Upper lobe of left lung (tissue), 6 donors: ENCODE measurements around the gene TMEM40. TPM values are rescaled to one million over a fixed set of nuclear protein-coding genes. Genes with fewer than 3 reads are reported as not detected.

Experiments used
- ATAC-seq, 2 donors: fragments of 200-7000 bp; cut with Tn5 transposase; one replicate each; pipeline ENCODE4 v1.9.1; 2022; ENCODE audit warnings: mild to moderate bottlenecking in 2 of 2, moderate library complexity in 2 of 2; ENCODE audit not compliant: low FRiP score in 2 of 2
- DNase-seq, 2 donors: peaks; one replicate each; pipeline ENCODE4 v3.0.0-alpha.2; 2019 to 2020
- H3K27ac ChIP-seq, 4 donors: fragments of 200-600 bp; sonication (generic); one replicate each; pipeline ENCODE4 v1.5.1; 2016 to 2019
- H3K27me3 ChIP-seq, 4 donors: fragments of 200-600 bp; sonication (generic); one replicate each; pipeline ENCODE4 v1.5.1; 2017 to 2019
- H3K36me3 ChIP-seq, 4 donors: fragments of 200-600 bp; sonication (generic); one replicate each; pipeline ENCODE4 v1.5.1; 2016 to 2019
- H3K4me1 ChIP-seq, 4 donors: fragments of 200-600 bp; sonication (generic); one replicate each; pipeline ENCODE4 v1.5.1; 2018 to 2019
- H3K4me3 ChIP-seq, 4 donors: fragments of 200-600 bp; sonication (generic); one replicate each; pipeline ENCODE4 v1.5.1; 2017 to 2019; ENCODE audit warnings: mild to moderate bottlenecking in 2 of 4, moderate library complexity in 1 of 4
- H3K9me3 ChIP-seq, 4 donors: fragments of 200-600 bp; sonication (generic); one replicate each; pipeline ENCODE4 v1.5.1; 2018 to 2019
- EP300 ChIP-seq, 4 donors: sonication (generic); formaldehyde crosslinking; IDR thresholded peaks; one replicate each; pipeline ENCODE4 v1.5.1; 2017; ENCODE audit warnings: antibody characterized with exemption in 4 of 4, control low read depth in 2 of 4
- POLR2A ChIP-seq, 4 donors: fragments of 450-650 bp; IDR thresholded peaks; one replicate each; pipeline ENCODE4 v1.5.1; 2016 to 2017; ENCODE audit warnings: antibody characterized with exemption in 4 of 4, mild to moderate bottlenecking in 2 of 4
- POLR2AphosphoS5 ChIP-seq, 2 donors: sonication (generic); formaldehyde crosslinking; IDR thresholded peaks; one replicate each; pipeline ENCODE4 v1.5.1; 2017; ENCODE audit warnings: antibody characterized with exemption in 2 of 2
- WGBS, 2 donors: methylation state at CpG; one replicate each; pipeline ENCODE4 v1.1.5; 2017 to 2018; 5-methylcytosine and 5-hydroxymethylcytosine counted together
- total RNA-seq, 6 donors: library from RNA; depleted of rRNA in 4 of 6; stranded (reverse); fragments of >200 nt in 4 of 6; gene quantifications; one replicate each; pipeline versions ENCODE4 v1.1.0 to v1.2.1, GENCODE V29; 2016 to 2021
- TF ChIP-seq, protein P1 (sequence below), 6 experiments: fragments of 450-650 bp in 4 of 6; fragments of 200-600 bp in 2 of 6; sonication (generic) in 2 of 6; IDR thresholded peaks; one replicate each; pipeline ENCODE4 v1.5.1; 2016 to 2019; ENCODE audit warnings: antibody characterized with exemption in 6 of 6
- donor health status: DM: no; HTN: no; CAD: no; lungs with moderate emphysema.
- donor health status: DM: no; HTN: yes; CAD: no; lungs with severe emphysema.

TMEM40 gene
- total RNA-seq, 6 donors from 2014 or later: 0.30 to 5.3 (median 1.1) TPM

DNA sequence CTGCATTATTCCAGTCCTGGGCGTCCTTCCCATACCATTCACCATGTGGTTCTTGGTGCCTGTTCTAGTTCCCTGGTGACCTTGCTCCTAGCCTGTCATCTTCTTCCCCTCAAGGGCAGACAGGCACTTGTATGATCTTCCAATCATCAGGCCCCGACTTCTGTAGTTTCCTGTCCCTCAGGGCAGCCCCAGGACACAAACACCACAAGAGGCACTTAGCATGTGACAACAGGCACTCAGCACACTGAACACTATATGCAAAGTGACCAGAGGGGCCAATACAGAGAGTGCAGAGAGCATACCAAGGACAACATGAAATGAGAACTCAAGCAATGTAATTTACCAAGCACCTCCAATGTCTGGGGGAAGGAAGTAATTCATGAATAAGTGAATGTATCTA is 17.9 kb downstream of the TMEM40 start:
- Histone ChIP-seq H3K4me3 (no peak overlapping the region), H3K36me3 (no peaks in the 10 kb centered on the region), H3K27ac (no peak overlapping the region), H3K27me3 (no peaks in the 10 kb centered on the region), H3K9me3 (no peaks in the 10 kb centered on the region), H3K4me1 (peaks cover 0 to 3% (median 0%) of the 10 kb centered on the region in 4 donors)
- TF ChIP-seq EP300 (IDR thresholded peaks at IDR 0.05) (no peak), POLR2AphosphoS5 (IDR thresholded peaks at IDR 0.05) (no peak), POLR2A (IDR thresholded peaks at IDR 0.05) (no peak)
- TF ChIP-seq, protein P1, sequence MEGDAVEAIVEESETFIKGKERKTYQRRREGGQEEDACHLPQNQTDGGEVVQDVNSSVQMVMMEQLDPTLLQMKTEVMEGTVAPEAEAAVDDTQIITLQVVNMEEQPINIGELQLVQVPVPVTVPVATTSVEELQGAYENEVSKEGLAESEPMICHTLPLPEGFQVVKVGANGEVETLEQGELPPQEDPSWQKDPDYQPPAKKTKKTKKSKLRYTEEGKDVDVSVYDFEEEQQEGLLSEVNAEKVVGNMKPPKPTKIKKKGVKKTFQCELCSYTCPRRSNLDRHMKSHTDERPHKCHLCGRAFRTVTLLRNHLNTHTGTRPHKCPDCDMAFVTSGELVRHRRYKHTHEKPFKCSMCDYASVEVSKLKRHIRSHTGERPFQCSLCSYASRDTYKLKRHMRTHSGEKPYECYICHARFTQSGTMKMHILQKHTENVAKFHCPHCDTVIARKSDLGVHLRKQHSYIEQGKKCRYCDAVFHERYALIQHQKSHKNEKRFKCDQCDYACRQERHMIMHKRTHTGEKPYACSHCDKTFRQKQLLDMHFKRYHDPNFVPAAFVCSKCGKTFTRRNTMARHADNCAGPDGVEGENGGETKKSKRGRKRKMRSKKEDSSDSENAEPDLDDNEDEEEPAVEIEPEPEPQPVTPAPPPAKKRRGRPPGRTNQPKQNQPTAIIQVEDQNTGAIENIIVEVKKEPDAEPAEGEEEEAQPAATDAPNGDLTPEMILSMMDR (IDR thresholded peaks at IDR 0.05): no peak
- ATAC-seq: peak in 1 of 2 donors; percentile 29
- peak in 1 of 2 donors; percentile 41 for DNase-seq
- 59 to 71% methylated on average over 2 of the region's 2 CpGs for WGBS, 2 donors

DNA sequence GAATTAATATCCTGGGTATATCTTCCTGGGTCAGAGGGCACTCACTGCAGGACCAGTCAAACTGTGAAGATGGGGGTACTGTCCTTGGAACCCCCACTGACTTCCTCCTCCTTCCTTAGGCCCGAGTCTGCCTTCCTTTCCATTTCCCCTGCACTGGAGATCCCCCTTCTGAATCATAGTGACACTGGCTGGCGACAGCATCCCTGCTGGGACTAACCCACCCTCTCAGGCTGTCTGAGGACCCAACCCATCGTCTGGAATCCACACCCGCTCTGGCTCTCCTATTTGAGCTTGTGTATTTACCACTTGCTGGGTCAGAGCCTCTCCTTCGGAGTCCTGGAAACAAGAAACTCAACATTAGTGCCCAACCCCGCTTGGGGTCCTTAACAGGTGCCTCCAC is 21.2 kb downstream of the TMEM40 start:
- no peak for DNase-seq

DNA sequence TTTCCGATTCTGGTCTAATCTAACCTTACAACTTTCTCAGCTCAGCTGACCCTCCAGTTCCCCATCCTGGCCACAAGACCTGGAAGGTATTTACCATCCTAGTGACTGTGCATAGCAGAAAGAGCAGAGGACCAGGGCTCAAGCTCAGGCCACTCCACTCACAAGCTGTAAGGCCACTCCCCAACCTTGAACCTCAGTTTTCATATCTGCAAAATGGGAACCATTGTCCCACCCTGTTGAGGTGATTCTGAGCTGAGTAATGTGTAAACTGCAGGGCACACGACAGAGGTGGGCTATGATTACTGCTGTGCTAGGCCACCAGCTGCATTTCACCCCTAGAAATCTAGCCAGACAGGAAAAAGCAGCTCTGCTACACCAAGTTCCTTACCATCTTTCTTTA is 21.7 kb downstream of the TMEM40 start:
- Histone ChIP-seq H3K27me3 (no peaks in the 10 kb centered on the region), H3K9me3 (no peaks in the 10 kb centered on the region), H3K36me3 (no peaks in the 10 kb centered on the region), H3K27ac (no peak overlapping the region), H3K4me1 (peaks cover 0 to 3% (median 0%) of the 10 kb centered on the region in 4 donors), H3K4me3 (no peak overlapping the region)
- WGBS, 2 donors: 51 to 85% methylated on average over 2 of the region's 2 CpGs
- DNase-seq: no peak
- TF ChIP-seq, protein P1 (IDR thresholded peaks at IDR 0.05): no peak
- no peak for TF ChIP-seq EP300 (IDR thresholded peaks at IDR 0.05)
- TF ChIP-seq POLR2AphosphoS5 (IDR thresholded peaks at IDR 0.05): no peak
- no peak for TF ChIP-seq POLR2A (IDR thresholded peaks at IDR 0.05)
- no peak for ATAC-seq

More for the DNA sequence above, 21.2 kb downstream of the TMEM40 start:
- ATAC-seq: no peak
- H3K36me3 ChIP-seq: no peaks in the 10 kb centered on the region
- H3K9me3 ChIP-seq: no peaks in the 10 kb centered on the region
- no peaks in the 10 kb centered on the region for H3K27me3 ChIP-seq
- no peak for TF ChIP-seq POLR2AphosphoS5 (IDR thresholded peaks at IDR 0.05)
- TF ChIP-seq, protein P1 (IDR thresholded peaks at IDR 0.05): no peak
- no peak for TF ChIP-seq EP300 (IDR thresholded peaks at IDR 0.05)
- no peak for TF ChIP-seq POLR2A (IDR thresholded peaks at IDR 0.05)
- H3K4me1 ChIP-seq: peaks cover 0 to 3% (median 0%) of the 10 kb centered on the region in 4 donors
- no peak overlapping the region for H3K4me3 ChIP-seq
- 51 to 67% methylated on average over 4 to 6 of the region's 6 CpGs for WGBS, 2 donors
- H3K27ac ChIP-seq: no peak overlapping the region

DNA sequence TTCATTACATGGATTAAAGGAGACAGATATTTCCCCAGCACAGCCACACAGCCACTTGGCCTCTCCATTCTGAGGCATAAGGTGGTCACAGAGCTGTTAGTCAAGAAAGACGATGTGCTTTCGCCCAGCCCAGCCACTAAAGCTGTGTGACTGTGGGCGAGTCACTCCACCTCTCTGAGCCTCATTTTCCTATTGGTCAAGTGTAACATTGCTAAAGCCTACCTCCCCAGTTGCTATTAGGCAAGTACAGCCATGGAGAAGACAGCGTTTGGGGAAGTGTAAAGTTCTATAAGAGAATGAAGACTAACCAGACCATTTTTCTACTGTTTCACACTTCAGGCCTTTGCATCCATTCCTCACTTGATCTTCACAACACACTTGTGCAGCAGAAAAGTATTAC is 24.1 kb downstream of the TMEM40 start:
- Histone ChIP-seq H3K27ac (no peak overlapping the region), H3K27me3 (no peaks in the 10 kb centered on the region), H3K9me3 (no peaks in the 10 kb centered on the region), H3K36me3 (no peaks in the 10 kb centered on the region), H3K4me1 (no peaks in the 10 kb centered on the region), H3K4me3 (no peak overlapping the region)
- WGBS, 2 donors: 88 to 89% methylated on average over 4 of the region's 4 CpGs
- DNase-seq: no peak
- peak in 1 of 2 donors; percentile 50 for ATAC-seq
- TF ChIP-seq POLR2AphosphoS5 (IDR thresholded peaks at IDR 0.05) (no peak), EP300 (IDR thresholded peaks at IDR 0.05) (no peak), POLR2A (IDR thresholded peaks at IDR 0.05) (no peak)
- TF ChIP-seq, protein P1 (IDR thresholded peaks at IDR 0.05): no peak

DNA sequence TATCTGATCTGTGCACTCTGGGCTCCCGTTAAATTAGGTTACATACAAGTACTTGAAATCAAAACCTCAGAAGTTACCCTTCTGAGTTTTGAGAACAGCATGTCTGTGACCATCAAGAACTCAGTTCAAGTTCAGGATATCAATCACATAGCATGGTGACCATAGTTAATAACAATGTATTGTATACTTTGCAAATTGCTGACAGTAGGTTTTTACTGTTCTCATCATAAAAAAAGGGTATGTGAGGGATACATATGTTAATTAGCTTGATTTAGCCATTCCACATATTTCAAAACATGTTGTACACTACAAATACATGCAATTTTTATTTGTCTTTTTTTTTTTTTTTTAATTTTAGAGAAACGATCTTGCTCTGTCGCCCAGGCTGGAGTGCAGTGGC is 25.5 kb downstream of the TMEM40 start:
- 56 to 90% methylated on average over 3 of the region's 3 CpGs for WGBS, 2 donors
- H3K27ac ChIP-seq: no peak overlapping the region
- no peak for DNase-seq
- no peak overlapping the region for H3K4me3 ChIP-seq
- no peak for ATAC-seq
- peaks cover 0 to 3% (median 0%) of the 10 kb centered on the region in 4 donors for H3K4me1 ChIP-seq
- TF ChIP-seq POLR2AphosphoS5 (IDR thresholded peaks at IDR 0.05): no peak
- TF ChIP-seq POLR2A (IDR thresholded peaks at IDR 0.05): no peak
- TF ChIP-seq, protein P1 (IDR thresholded peaks at IDR 0.05): no peak
- no peak for TF ChIP-seq EP300 (IDR thresholded peaks at IDR 0.05)
- no peaks in the 10 kb centered on the region for H3K36me3 ChIP-seq
- H3K27me3 ChIP-seq: no peaks in the 10 kb centered on the region
- no peaks in the 10 kb centered on the region for H3K9me3 ChIP-seq
